MCF 10A (cell line): ENCODE data around the gene GPRC5A. TPM values are rescaled to one million over a fixed set of nuclear protein-coding genes. Genes with fewer than 3 reads are reported as not detected.

Source experiments
- BruUV-seq: library from RNA; stranded (reverse); fragments of 400-500 nt; replicated peaks from 2 replicates; lab custom pipeline; 2021; lab: Mats Ljungman, UMichigan
- CTCF ChIA-PET: fragments of 300-600 bp; sonication (Branson Sonifier 250); formaldehyde crosslinking; extraction: SDS; loops from one replicate; lab custom pipeline; 2021; ENCODE audit warnings: antibody characterized with exemption, inconsistent platforms; lab: Yijun Ruan, JAX
- POLR2A ChIA-PET: fragments of 300-600, 350-650 bp; sonication (Branson Sonifier 250); formaldehyde crosslinking; extraction: SDS; loops from one replicate; lab custom pipeline; 2020; ENCODE audit warnings: antibody characterized with exemption, inconsistent platforms; lab: Yijun Ruan, JAX
- DNase-seq: peaks from one replicate; pipeline ENCODE4 v3.0.0-alpha.2; 2018; ENCODE audit not compliant: unreplicated experiment
- H3K27ac Mint-ChIP-seq: one replicate; pipeline ENCODE4 v1.8.0; 2022; ENCODE audit warnings: mild to moderate bottlenecking, low read depth, mixed read lengths; ENCODE audit not compliant: unreplicated experiment
- H3K27me3 Mint-ChIP-seq: one replicate; pipeline ENCODE4 v1.8.0; 2022; ENCODE audit warnings: mixed read lengths; ENCODE audit not compliant: insufficient read depth, unreplicated experiment
- H3K36me3 Mint-ChIP-seq: one replicate; pipeline ENCODE4 v1.8.0; 2022; ENCODE audit warnings: mild to moderate bottlenecking, moderate library complexity, mixed read lengths; ENCODE audit not compliant: insufficient read depth, unreplicated experiment
- H3K4me1 Mint-ChIP-seq: one replicate; pipeline ENCODE4 v1.8.0; 2022; ENCODE audit warnings: mixed read lengths; ENCODE audit not compliant: insufficient read depth, unreplicated experiment
- H3K4me3 Mint-ChIP-seq: one replicate; pipeline ENCODE4 v1.8.0; 2022; ENCODE audit warnings: mild to moderate bottlenecking, moderate library complexity, mixed read lengths; ENCODE audit not compliant: unreplicated experiment
- H3K9me3 Mint-ChIP-seq: one replicate; pipeline ENCODE4 v1.8.0; 2022; ENCODE audit warnings: mixed read lengths; ENCODE audit not compliant: unreplicated experiment
- intact Hi-C: fragments of 100-400 bp; cut with micrococcal nuclease; formaldehyde crosslinking; loops from 2 replicates; pipeline ENCODE4 v1.14.1; 2022
- total RNA-seq: library from RNA; stranded (reverse); gene quantifications from 2 replicates; pipeline ENCODE4 v1.2.3, GENCODE V29; 2022
- TF ChIP-seq, protein P1 (sequence below): fragments of 200-600 bp; IDR thresholded peaks from one replicate; pipeline ENCODE4 v1.8.0; 2022; ENCODE audit warnings: antibody characterized with exemption, mild to moderate bottlenecking; ENCODE audit not compliant: unreplicated experiment

Gene GPRC5A
- total RNA-seq, 1 experiment from 2014 or later: 24.1 TPM

DNA sequence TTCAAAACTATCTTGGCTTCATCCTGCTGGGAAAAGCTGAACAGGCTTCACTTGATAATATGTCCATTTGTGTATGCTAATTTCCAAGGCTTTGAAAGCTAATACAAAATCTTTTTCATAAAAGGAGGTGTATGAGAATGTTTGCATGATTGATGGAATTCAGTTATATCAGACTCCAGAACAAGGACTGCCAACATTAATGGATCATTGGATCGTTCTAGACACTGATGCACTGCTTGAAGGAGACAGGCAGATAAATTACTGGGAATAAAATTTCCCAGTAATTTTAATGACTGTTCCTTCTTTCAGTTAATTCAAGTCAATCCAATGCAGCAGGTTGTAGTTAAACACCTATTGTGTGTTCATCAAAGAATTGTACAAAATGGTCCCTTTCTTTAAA, 60.1 kb downstream of the GPRC5A start:
- Mint-ChIP-seq H3K36me3 (no peaks in the 10 kb centered on the region), H3K27ac (no peak overlapping the region), H3K27me3 (no peaks in the 10 kb centered on the region), H3K9me3 (no peaks in the 10 kb centered on the region), H3K4me3 (no peak overlapping the region), H3K4me1 (no peaks in the 10 kb centered on the region)
- intact Hi-C loops: no loop called here
- TF ChIP-seq, protein P1, sequence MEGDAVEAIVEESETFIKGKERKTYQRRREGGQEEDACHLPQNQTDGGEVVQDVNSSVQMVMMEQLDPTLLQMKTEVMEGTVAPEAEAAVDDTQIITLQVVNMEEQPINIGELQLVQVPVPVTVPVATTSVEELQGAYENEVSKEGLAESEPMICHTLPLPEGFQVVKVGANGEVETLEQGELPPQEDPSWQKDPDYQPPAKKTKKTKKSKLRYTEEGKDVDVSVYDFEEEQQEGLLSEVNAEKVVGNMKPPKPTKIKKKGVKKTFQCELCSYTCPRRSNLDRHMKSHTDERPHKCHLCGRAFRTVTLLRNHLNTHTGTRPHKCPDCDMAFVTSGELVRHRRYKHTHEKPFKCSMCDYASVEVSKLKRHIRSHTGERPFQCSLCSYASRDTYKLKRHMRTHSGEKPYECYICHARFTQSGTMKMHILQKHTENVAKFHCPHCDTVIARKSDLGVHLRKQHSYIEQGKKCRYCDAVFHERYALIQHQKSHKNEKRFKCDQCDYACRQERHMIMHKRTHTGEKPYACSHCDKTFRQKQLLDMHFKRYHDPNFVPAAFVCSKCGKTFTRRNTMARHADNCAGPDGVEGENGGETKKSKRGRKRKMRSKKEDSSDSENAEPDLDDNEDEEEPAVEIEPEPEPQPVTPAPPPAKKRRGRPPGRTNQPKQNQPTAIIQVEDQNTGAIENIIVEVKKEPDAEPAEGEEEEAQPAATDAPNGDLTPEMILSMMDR: no peak
- no TSS peak for BruUV-seq
- ChIA-PET CTCF (interaction anchor here (0.8 to 2.7 kb wide), 4 partner anchors 10 to 788 kb away, joined by 3 to 10 read pairs (median 3); no protein-coding TSS in a partner anchor), POLR2A (no interaction called here)
- no peak for DNase-seq

DNA sequence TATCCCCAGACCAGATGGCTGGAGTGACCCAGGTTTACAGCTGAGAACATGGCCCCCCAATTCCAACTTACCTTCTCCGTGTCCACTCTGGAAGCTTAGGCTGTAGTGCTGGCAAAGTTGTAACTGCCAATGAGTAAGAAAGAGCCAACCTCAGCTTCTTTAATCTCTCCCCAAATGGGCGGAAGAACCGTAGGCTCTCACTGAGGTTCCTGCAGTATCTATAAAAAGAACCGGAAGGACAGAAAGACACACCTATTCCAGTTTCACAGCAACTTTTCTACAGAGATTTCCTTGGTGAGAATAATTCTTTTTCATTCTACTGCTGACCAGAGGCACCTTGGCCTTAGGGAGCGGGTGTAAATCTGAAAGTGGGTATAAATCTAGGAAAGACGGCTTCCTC, 60.7 kb downstream of the GPRC5A start, which contains the start of gene GPRC5D:
Gene GPRC5D (minus strand): TSS at position 135 of the 400 bp plus-strand sequence. CDS start 1,786 bp downstream, outside the sequence.
- no TSS peak for BruUV-seq
- Mint-ChIP-seq H3K9me3 (no peaks in the 10 kb centered on the region), H3K27me3 (no peaks in the 10 kb centered on the region), H3K4me1 (no peaks in the 10 kb centered on the region), H3K4me3 (no peak within 1 kb of the TSS), H3K36me3 (no peaks in the 10 kb centered on the region), H3K27ac (no peak within 1 kb of the TSS)
- no peak for DNase-seq
- ChIA-PET POLR2A (no interaction called here), CTCF (interaction anchor here (0.6 to 2.7 kb wide), 6 partner anchors 10 to 788 kb away, joined by 3 to 10 read pairs (median 3); no protein-coding TSS in a partner anchor)
- TF ChIP-seq, protein P1: no peak
- intact Hi-C loops: no loop called here

DNA sequence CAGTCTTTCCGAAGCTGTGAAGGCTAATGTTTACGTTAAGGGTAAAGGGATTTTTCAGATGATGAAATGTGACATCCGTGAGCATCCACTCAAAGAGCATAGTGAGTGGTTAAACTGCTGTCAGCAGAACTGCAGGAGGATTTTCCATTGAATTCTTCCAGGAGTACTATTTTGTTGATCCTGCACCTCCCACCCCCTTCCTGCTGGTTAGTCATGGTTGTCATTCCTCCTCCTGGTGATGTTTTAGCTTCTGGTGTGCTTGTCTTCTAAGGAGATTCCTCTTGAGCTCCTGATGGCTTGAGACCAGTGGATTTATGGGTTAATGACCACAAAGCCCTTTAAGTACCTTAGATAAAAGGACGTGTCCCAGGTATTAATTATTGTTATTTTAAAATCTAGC, 63.0 kb downstream of the GPRC5A start:
- TF ChIP-seq, protein P1: no peak
- CTCF ChIA-PET: interaction anchor here (0.9 to 1.0 kb wide), 2 partner anchors 22 to 39 kb away, joined by 3 to 4 read pairs; no protein-coding TSS in a partner anchor
- Mint-ChIP-seq H3K27ac (no peak overlapping the region), H3K4me1 (no peaks in the 10 kb centered on the region), H3K9me3 (no peaks in the 10 kb centered on the region), H3K36me3 (no peaks in the 10 kb centered on the region), H3K27me3 (no peaks in the 10 kb centered on the region), H3K4me3 (no peak overlapping the region)
- intact Hi-C loops: no loop called here
- POLR2A ChIA-PET: no interaction called here
- no peak for DNase-seq
- BruUV-seq: no TSS peak

DNA sequence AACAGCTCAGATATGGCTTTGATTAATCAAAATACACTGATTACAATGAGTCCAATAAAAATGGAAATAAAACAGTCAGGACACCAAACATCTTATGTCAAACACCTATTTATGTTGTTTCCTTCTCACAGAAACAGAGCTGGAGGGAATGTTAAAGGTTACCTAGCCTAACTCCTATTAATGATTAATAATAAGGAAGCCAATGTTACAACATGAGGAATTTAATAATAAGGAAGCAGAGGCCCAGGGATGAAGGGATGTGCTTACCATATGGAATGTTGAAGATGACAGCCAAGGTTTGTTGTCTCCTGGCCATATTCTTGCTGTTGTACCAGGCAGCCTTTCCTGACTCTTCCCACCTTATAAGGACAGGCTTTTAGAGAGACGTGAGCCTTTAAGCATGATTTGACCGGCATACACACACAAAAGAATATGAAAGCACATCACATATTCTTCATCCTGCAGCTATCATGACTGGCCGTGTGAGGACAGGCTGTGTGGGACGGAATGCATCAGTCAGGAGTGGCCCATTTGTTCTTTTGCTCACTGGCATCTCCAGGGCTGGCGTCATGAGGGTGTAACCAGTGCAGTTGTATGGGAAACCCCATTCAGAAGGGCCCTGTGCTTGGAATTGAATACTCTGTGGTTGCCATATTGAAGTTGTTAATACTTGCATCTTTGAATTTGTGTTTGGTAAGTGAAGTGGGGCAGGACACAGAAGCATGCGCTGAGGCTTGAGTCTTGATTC, 63.7 kb downstream of the GPRC5A start:
- POLR2A ChIA-PET: no interaction called here
- no TSS peak for BruUV-seq
- H3K4me1 Mint-ChIP-seq: no peaks in the 10 kb centered on the region
- no peaks in the 10 kb centered on the region for H3K36me3 Mint-ChIP-seq
- H3K4me3 Mint-ChIP-seq: no peak overlapping the region
- H3K9me3 Mint-ChIP-seq: no peaks in the 10 kb centered on the region
- no peak for DNase-seq
- H3K27ac Mint-ChIP-seq: no peak overlapping the region
- H3K27me3 Mint-ChIP-seq: no peaks in the 10 kb centered on the region
- CTCF ChIA-PET: interaction anchor here (0.9 to 1.0 kb wide), 2 partner anchors 21 to 40 kb away, joined by 3 to 4 read pairs; no protein-coding TSS in a partner anchor
- TF ChIP-seq, protein P1: no peak
- intact Hi-C loops: no loop called here
